Activated CD4-positive, alpha-beta T cell treated with anti-CD3 and anti-CD28 coated beads for 4 hours (primary cell): Measurements from ENCODE around the gene RBPMS2.
A peak's percentile ranks its signal among the peaks of the same experiment; 100 is the strongest.

Experiments
- DNase-seq, 2 donors: peaks; one replicate each; pipeline ENCODE4 v3.0.0-alpha.2; 2020

The RBPMS2 gene

DNA sequence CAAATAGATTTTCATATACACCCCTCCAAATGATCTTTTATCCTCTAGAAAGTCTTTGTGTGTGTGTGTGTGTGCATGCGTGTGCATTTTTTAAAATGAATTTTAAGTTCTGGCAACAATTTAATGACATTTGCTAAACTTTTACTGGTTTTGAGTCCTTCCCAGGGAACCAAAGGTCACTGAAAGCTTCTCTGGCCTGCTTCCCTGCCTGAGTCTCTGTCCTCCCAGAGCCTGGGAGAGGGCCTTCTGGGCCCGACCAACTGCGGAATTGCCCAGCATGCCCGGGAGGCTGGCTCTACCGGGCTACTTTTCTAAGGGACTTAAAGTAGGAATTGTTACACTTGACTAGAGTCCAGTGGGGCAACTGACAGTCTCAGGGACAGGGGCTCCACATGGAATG, 7.4 kb upstream of the RBPMS2 start:
- no peak for DNase-seq

DNA sequence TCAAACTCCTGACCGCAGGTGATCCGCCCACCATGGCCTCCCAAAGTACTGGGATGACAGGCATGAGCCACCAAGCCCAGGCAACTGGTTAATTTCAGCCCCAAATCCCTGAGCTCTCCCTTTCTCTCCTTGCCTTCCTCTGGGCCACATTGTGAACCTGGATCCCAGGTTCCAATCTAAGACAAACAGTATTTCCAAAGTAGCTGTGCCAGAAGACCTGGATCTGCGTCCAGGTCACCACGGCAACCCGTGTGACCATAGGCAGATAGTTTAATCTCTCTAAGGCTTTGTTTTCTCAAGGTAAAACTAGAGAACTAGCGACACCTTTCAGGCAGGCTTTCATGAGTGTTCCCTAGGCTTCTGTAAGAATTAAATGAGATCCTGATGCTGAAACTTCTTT, 5.9 kb upstream of the RBPMS2 start:
- DNase-seq = no peak

GRCh38 chr15:64780600-64781156, 5.3 kb upstream of the RBPMS2 start:
- DNase-seq = no peak

DNA sequence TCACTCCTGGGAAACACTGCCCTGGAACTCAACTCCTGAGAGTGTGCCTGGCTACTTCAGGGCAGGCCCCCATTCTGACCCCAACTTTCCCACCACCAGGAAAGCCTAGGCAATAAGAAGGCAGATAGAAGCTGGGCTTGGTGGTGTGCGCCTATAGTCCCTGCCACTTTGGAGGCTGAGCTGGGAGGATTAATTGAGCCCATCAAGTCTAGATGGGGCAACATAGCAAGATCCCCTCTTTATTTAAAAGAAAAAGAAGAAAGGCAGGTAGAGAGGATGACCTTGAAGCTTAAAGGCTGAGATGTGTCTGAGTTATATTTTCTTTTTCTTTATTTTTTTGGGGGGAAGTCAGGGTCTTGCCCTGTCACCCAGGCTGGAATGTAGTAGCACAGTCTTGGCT, 4.2 kb upstream of the RBPMS2 start:
- no peak for DNase-seq

DNA sequence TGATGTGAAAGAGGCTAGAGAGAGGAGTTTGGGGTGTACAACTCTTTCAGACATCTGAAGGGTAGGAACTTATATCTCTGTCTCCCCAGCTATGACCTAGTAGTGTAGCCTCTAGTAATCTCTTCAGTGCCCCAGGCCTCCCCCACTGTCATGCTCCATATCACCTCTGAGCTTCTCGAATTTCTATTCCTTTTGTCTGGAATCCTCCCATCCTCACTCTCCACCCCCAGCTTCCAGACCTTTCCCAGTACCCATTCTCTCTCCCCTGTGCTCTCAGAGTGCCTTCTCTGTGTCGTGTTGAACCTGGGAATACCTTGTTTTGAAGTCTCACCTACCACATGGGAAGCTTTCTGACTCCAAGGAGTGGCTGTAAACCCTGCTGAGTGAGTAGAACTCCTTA, 3.6 kb upstream of the RBPMS2 start:
- no peak for DNase-seq

- DNase-seq = no peak
These were observed 1.0 kb upstream of the RBPMS2 start for GRCh38 chr15:64776402-64776786.

GRCh38 chr15:64774629-64775493, 528 bp downstream of the RBPMS2 start:
- peak; percentile 14 to 19 for DNase-seq

DNA sequence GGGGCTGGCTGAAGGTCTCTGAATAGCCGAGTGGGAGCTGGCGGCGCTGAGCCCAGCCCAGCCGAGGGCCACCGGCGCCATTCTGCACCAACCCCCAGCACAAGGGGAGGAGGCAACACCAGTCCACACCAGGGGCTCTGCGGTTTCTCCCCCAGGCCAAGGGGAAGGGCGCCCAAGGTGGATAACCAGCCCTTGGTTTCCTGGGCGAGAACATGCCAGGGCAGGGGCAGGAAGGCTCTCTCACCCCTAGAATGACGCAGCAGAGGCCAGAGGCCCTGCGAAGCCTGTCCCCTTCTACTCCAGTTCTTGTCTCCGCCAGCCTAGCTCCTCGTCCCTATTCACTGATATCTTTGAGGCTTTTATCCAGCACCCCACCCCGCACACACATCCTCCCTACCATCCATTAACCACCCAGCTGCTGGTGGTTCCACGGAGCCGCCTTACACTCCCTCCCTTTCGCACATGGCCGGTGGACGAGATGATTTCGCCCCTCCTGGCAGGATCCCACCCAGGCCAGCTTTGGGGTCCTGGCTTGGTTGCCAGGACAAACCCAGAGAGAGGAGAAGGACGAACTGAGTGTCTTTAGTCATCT, 1.3 kb downstream of the RBPMS2 start:
- no peak for DNase-seq

DNA sequence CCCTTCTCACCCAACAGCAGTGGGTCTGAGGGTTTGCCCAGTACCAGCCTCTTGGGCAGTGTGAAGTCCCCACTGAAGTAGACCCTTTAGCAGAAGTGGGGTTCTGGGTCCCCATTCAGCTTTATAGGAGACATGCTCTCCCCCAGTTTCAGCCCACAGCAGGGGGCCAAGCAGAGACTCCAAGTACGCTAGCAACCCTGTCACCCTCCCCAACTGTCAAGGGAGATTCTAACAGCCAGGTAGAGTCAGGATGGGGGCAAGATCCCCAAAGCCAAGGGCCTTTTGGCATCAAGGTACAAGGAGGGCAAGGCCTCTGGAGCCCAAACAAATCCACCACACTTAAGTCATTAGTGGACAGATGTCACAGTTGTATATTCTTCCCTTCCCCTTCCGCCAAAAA, 1.8 kb downstream of the RBPMS2 start:
- DNase-seq = no peak

DNA sequence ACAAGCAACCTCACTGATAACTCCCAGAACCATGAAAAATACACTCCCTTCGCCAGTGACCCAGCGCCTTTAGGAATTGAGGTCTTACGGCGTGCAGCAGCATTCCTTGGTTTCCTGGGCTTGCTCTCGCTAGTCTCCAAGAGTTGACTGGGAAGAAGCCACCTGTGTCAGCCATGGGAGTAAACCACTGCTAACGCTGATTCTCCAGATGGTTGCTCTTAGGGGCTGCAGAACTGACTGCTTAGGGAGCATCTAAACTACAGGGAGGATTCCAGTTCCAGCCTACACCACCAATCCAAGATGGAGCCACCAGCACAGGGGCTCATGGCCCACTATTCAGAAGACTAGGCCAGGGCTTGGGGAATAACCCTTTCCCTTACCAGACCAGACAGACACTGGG, 2.4 kb downstream of the RBPMS2 start:
- no peak for DNase-seq

DNA sequence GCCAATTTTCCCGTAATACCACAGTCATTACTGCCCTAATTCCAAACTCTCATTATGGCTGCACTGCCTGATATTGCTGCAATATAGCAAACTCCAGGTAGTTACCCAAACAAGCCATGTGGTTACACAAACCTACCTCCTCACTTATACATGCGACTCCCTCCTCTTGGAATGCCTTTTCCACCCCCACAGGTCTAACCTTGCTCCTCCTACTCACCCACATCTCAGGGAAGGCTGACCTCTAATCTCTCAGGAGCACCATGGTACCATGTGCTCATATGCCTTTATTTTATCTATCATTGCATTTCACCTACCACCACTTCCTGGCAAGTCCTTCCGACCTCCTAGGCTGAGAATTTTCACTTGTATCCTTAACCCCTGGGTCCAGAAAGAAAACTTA, 2.9 kb downstream of the RBPMS2 start:
- no peak for DNase-seq

GRCh38 chr15:64770626-64771025, 4.8 kb downstream of the RBPMS2 start:
- DNase-seq = no peak

GRCh38 chr15:64767203-64767602, 8.2 kb downstream of the RBPMS2 start:
- no peak for DNase-seq

- no peak for DNase-seq
These were observed 9.3 kb downstream of the RBPMS2 start for GRCh38 chr15:64766058-64766457.

DNA sequence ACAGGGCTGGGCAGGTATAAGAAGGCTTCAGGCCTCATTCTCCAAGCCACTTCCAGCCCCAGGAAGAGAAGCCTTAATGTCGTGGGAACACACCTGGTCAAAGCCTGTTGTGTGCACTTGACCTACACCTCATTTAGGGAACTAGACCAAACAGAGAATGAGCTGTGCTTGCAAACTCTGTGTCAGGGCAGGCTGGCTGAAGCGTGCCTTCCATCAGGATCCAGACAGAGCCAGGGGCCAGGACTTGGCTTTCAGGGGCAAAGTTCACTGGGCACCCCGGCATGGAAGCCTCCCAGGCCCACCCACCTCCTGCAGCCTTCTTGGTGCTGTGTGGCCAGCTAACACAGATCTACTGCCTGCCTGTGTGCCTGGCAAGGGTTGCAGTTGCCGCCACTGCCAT, 11.5 kb downstream of the RBPMS2 start:
- no peak for DNase-seq

GRCh38 chr15:64763462-64763861, 11.9 kb downstream of the RBPMS2 start:
- DNase-seq = no peak

DNA sequence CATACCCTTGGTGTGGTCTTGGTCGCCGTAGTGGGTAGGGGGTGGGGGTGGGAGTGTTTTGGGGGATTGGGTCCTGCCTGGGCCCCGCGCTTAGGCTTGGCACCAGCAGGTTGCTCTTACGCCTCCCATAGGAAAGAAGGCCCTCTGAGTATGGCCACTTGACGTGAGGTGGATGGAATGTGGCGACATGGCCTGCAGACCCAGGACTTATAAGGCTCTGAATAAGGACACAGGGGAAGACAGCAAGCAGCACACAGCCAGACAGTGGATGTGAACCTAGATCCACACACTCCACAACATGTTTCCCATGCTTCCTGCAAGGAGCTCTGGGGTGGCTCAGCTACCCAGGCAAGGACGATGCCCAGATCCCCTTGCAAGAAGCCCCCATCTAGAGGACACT, 12.4 kb downstream of the RBPMS2 start:
- DNase-seq = no peak

DNA sequence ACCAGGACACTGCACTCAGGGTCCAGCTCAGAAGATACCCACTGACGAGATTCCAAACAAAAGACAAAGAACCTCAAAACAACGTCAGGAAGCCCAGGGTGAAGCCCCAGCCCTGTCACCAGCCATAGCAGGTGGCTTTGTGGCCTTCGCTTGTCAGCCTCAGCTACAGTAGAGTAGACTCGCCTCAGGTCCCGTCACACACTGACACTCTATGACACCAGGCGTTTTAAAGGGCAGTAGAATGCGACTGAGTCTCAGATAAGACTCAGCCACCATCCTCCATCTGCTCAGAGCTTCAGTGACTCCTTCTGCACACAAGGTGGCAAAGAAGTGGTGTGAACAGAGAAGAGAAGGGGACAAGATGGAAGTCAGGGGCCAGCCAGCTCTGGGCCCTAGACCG, 12.8 kb downstream of the RBPMS2 start:
- no peak for DNase-seq

- no peak for DNase-seq
These were observed 14.2 kb downstream of the RBPMS2 start for GRCh38 chr15:64761156-64761555.

DNA sequence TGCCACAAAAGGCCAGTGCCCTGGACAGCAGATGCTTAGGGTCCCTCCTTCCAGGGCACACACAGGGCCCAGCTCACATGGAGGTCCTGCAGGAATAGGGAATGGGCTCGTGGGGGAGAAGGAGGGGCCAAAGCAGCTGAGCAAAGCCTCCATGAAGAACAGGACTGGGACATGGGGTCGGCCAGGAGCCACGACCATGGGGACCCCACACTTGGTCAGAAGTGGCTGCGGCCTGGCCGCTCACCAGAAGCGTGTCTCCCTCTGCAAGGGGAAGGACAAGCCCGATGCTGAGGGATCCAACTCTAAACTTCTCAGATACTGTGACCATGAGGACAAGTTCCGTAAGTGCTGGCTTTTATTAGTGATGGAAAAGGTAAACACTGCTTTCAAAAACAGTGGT, 15.3 kb downstream of the RBPMS2 start:
- no peak for DNase-seq

- no peak for DNase-seq
These were observed 19.9 kb downstream of the RBPMS2 start for GRCh38 chr15:64755427-64755940.

GRCh38 chr15:64754663-64755426, 20.5 kb downstream of the RBPMS2 start:
- no peak for DNase-seq

DNA sequence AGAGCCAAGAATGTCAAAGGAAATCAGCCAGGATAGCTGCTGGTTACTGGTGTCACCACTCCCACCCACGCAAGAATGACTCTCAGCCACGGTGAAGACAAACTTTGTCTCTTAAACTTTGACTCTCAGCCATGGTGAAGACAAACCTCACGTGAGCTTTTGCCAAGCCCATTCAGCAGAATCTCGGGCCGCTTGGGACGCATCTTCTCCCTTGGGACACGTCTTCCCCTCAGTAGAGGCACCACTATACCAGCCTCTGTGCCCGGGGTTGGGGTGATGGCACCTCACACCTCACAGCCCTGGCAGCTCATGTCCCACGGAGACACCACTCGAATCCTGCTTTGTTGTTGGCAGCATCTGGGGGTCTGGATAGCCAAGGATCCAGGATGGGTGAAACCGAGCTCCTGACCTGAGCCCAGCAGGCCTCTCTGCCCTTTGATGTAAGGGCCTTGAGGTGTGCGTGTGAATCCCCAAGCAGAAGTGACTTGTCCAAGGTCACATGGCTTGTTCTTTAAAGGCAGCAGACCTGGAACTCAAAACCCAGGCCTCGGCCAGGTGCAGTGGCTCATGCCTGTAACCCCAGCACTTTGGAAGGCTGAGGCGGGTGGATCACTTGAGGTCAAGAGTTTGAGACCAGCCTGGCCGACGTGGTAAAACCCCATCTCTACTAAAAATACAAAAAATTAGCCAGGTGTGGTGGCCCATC, 21.8 kb downstream of the RBPMS2 start:
- no peak for DNase-seq
